HG03103 (cell line): ENCODE results near the gene JPH2.
"Not testable (repeated sequence)": the region's sequence is repeated elsewhere in the genome, so short reads cannot be mapped to it uniquely, and the experiment has no call there.

Experiments used
- ATAC-seq: cut with Tn5 transposase; IDR thresholded peaks from one replicate; pipeline ENCODE4 v1.9.1; 2021; ENCODE audit warnings: low read depth; ENCODE audit not compliant: unreplicated experiment

JPH2 gene

DNA sequence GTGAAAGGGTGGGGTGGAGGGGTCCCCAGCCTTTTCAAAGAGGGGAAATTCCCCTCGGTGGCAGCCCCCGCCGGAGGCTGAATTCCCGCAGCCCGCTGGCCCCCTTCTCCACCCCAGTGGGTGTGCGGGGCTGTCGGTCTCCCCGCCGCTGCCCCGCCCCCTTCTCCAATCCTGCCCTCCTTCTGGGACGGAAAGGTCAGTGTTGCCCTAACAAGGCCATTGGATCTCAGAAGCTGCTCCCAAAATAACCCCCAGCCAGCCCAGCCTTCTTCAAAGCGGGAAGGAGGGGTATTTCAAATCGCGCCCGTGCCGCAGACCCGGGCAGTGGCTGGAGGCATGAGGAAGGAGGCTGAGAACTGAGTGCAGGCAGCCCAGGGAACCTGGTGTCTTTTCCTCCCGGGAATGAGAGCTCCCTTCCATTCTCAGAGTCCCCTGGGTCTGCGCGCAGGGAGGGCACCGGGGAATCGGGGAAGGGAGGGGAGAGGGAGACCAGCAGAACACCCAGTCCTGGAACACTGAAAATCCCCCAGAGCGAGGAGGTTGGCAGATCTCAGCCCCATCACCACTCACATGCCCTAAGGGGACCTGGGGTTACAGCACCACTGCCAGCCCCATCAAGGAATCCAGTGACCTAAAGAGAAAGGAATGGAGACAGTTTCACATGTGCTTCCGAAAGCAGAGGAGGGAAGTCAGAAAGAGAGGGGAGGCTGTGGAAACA is at the start of gene JPH2:
Gene JPH2, minus strand, starts transcription at position 135 of the 718 bp plus-strand sequence. CDS start 483 bp downstream, outside the sequence.
- no peak for ATAC-seq

GRCh38 chr20:44235702-44236101 is 48.7 kb upstream of the JPH2 start:
- no peak for ATAC-seq

DNA sequence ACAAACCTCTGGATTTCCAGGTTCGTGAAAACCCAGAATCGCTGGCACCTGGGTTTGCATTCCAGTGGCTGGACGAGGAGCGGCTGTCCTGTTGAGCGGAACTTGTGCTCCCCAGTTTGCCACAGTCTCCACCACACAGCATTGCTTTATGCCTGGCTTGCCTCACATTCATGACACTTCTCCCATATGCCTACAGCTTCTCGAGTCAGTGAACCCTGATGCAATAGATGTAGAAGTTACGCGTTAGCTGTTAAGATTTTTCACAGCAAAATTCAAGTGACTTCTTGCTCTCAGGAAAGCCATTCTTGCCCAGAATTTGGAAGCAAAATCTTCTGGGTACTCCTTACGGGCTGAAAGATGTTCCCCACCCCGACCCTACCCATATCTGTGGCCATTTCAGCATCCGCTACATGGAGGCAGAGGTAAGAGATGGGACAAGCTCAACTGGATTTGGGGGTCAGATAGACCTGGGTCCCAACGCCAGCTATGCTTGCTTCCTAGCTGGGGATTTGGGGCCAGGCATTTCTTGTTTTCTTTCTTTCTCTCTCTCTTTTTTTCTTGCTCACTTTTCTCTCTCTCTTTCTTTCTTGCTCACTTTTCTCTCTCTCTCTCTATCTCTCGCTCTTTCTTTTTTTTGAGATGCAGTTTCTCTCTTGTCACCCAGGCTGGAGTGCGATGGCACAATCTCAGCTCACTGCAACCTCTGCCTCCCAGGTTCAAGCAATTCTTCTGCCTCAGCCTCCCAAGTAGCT is 47.8 kb upstream of the JPH2 start:
- ATAC-seq = no peak

GRCh38 chr20:44233436-44234016 is 46.5 kb upstream of the JPH2 start:
- no peak for ATAC-seq

GRCh38 chr20:44232469-44232856 is 45.5 kb upstream of the JPH2 start:
- not testable (repeated sequence) for ATAC-seq

DNA sequence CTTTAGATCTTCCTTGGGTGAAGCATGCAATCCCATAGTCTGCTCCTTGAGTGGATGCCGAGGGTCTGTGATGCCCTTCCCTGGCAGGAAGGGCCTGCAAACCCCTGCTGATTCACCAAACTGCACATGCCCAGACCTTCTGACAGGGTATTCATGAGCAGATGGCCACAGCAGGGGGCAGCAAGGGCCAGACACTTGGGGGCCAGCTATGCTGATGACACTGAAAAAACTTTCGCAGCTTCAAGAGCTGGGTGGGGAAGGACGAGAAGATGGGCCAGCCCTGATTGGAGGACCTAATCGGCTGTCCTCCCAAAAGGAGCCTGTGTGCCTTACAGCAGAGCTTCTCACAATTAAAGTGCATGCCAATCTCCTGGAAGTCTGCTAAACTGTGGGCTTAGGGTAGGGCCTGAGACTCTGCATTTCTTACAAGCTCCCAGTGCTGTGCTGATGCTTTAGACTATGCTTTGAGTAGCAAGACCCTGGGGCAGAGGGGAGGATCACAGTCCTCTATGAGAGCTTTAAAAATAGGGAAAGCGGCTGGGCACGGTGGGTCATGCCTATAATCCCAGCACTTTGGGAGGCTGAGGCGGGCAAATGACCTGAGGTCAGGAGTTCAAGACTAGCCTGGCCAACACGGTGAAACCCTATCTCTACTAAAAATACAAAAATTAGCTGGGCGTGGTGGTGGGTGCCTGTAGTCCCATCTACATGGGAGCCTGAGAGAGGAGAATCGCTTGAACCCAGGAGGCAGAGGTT is 44.9 kb upstream of the JPH2 start:
- no peak for ATAC-seq

DNA sequence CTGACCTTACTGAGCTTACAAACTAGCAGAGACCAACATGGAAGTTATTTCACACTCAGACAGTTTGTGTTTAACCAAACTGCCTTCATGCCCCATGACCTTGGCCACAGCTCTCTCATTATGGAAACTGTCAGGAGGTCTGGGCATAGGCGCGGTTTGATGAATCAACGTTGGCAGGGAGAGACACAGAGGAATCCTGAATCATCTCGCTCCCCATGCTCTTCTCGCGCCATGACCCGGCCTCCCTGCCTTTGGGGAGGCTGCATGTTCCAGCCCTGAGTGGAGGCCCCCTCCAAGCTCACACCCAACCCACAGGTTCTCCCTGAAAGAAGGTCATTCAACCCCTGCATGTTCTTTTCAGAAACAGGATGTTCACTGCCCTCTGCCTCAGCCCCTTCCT is 44.2 kb upstream of the JPH2 start:
- no peak for ATAC-seq

DNA sequence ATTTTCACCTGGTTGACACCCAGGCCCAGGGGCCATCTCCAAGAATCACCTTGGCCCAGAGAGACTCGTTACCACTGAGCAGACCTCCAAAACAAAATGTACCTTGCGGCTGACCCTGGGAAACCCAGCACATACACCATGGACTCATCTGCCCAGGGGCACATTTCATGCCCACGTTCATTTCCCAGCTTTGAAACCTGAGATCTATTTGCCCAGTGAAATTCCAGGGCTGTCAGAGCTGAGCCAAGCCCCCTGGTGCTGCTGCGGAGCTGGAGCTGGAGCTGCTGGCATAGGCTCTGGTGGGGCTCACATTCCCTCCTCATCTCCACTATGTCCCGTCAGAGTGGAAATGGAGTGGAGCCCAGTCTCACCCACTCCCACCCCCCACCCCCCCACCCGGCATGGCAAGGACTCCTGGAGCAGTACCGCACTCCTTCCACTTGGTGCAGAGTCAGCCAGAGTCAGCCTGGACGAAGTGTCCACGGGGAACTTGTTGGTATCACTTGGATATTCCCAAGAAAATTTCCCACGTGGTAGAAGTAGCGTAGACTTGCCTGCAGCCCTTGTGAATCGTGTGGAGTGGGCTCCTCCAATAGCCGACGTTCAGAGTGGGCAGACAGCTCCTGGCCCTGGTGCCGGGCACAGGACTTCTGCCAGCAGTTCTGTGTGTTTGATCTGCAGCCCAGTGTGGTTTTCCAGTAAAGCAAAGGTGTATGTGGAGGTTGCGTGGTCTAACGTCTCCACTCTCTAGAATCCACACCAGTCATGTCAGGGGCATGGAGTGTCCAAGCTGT is 41.7 kb upstream of the JPH2 start:
- ATAC-seq = no peak

GRCh38 chr20:44224637-44225036 is 37.6 kb upstream of the JPH2 start:
- ATAC-seq = no peak

- no peak for ATAC-seq
Observed at GRCh38 chr20:44223721-44224120, 36.7 kb upstream of the JPH2 start.

DNA sequence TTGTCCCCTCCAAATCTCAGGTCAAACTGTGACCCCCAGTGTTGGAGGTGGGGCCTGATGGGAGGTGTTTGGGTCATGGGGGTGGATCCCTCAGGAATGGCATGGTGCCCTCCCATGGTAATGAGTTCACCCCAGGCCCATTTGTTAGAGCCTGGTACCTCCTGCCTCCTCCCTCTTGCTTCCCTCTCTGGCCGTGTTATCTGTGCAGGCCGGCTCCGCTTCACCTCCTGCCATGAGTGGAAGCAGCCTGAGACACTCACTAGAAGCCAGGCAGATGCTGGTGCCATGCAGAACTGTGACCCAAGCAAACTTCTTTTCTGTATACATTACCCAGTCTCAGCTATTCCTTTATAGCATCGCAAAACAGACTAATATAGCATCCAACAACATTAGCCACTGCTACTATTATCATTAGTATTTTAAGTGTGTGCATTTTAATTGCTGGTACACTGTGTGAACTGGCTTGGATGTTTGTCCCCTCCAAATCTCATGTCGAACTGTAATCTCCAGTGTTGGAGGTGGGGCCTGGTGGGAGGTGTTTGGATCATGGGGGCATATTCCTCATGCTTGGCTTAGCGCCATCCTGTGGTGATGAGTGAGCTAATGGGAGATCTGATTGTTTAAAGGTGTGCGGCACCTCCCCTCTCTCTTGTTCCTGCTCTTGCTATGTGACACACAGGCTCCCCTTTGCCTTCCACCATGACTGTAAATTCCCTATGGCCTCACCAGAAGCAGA is 35.8 kb upstream of the JPH2 start:
- no peak for ATAC-seq

DNA sequence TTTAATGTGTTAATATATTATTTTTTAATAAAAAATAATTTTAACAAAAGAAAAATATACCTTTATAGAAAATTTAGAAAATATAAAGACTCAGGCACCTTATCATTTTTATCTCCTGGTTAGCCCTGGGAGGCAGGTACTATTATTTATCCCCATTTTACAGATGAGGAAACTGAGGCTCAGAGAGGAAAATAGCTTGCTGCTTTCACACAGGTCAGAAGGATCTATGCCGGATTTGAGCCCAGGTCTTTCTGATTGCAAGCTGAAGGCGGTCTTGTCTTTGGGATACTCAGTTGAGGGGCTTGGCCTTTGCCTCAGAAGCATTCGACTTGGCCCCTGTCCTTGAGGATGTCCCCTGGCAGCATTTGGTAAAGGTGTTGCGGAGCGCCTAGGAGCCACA is 35.0 kb upstream of the JPH2 start:
- ATAC-seq = no peak

DNA sequence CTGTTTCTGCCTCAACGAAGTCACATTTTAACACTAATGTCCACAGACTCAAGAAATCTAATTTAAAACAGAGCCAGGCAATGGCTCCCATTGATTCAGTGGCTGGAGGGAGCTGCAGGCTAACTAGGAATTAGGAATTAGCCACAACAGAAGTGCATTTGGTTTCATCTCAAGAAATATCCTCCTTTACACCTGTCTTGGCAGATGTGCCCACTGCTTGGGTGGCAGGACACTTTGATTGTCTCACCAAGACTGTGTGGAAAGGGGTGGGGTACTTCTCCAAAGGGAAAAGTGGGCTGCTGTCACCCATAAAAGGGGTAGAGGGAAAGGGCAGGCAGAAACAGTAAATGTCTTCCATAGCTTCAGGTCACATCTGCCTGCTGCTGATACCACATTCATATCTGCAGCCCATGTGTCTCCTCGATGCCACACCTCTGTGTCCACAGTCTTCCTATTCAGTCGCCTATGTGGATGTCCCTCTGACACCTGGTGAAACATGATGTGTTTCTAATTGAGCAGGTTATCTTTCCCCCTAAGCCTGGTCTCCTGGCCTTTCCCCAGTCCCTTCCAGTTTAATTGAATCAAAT is 34.5 kb upstream of the JPH2 start:
- no peak for ATAC-seq

DNA sequence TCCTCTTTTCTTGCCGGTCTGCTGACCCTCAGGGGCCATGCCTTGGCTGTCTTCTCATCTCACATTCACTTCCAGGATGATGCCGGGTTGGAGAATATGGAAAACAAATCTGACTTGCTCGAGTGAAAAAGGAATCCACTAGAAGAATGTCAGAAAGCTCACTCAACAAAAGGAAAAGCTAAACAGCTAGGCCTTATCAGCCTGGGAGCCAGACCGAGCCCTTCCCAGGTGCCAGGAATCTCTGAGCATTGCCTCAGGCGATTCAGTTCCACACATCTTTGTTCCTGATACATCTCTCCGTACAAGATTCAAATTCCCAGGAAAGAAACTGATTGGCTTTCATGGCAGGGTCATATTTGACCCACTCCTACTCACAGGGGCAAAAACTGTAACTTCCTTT is 32.8 kb upstream of the JPH2 start:
- ATAC-seq = no peak

- ATAC-seq = no peak
Observed at GRCh38 chr20:44219170-44219730, 32.3 kb upstream of the JPH2 start.

DNA sequence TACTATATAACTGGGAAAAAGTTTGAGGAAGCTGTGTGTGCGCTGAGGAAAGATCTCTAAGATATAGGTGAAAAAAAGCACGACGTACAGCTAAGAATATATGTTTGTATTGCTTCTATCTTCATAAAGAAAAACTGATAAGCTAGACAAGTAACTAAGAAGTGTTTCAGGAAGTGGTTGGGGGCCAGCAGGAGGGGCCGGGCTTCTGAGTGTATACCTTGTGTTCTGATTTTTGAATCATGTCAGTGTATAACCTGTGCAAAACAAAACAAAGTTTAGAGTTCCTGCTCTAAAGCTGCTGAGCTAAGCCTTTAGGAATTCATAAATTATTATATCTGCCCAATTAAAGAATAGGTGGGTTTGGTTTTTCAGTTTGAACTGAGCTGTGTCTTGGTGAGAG is 31.5 kb upstream of the JPH2 start:
- ATAC-seq = no peak

- no peak for ATAC-seq
Observed at GRCh38 chr20:44217342-44218092, 30.5 kb upstream of the JPH2 start.

- ATAC-seq = no peak
Observed at GRCh38 chr20:44215125-44215524, 28.1 kb upstream of the JPH2 start.
